A673 (cell line): Measurements from ENCODE around the gene KDM5A. TPM values are rescaled to one million over a fixed set of nuclear protein-coding genes. Genes with fewer than 3 reads are reported as not detected.

Experiments
- BruUV-seq: library from RNA; stranded (reverse); fragments of 400-500 nt; replicated peaks from 2 replicates; lab custom pipeline; 2021; lab: Mats Ljungman, UMichigan
- CTCF ChIA-PET: fragments of 300-600 bp; sonication (Branson Sonifier 250); formaldehyde crosslinking; loops from one replicate; lab custom pipeline; 2022; ENCODE audit warnings: antibody characterized with exemption; lab: Charles Lee
- POLR2A ChIA-PET: fragments of 300-600 bp; sonication (Branson Sonifier 250); formaldehyde crosslinking; loops from one replicate; lab custom pipeline; 2022; ENCODE audit warnings: antibody characterized with exemption; ENCODE audit not compliant: low non-redundant PET; lab: Charles Lee
- DNase-seq: peaks from one replicate; pipeline ENCODE4 v3.0.0-alpha.2; 2015; ENCODE audit warnings: low spot score
- H3K27ac ChIP-seq: fragments of 200-600 bp; sonication (generic); 2 replicates; pipeline ENCODE4 v1.5.1; 2016; ENCODE audit warnings: mixed run types, low read depth, mild to moderate bottlenecking, mixed read lengths, antibody characterized with exemption, low read length; ENCODE audit not compliant: poor library complexity, severe bottlenecking
- H3K27me3 ChIP-seq: fragments of 200-600 bp; sonication (generic); replicated peaks from 2 replicates; pipeline ENCODE4 v1.6.1; 2017; ENCODE audit warnings: mixed run types, low read depth, mild to moderate bottlenecking, mixed read lengths, antibody characterized with exemption, low read length; ENCODE audit not compliant: insufficient read depth, poor library complexity
- H3K36me3 ChIP-seq: fragments of 200-600 bp; sonication (generic); 2 replicates; pipeline ENCODE4 v1.6.1; 2016; ENCODE audit warnings: mixed run types, mild to moderate bottlenecking, mixed read lengths, antibody characterized with exemption, low read length; ENCODE audit not compliant: insufficient read depth, poor library complexity, severe bottlenecking
- H3K4me1 ChIP-seq: fragments of 200-600 bp; sonication (generic); 2 replicates; pipeline ENCODE4 v1.6.1; 2017; ENCODE audit warnings: mixed run types, mild to moderate bottlenecking, mixed read lengths, antibody characterized with exemption, low read length; ENCODE audit not compliant: insufficient read depth, poor library complexity, severe bottlenecking
- H3K4me3 ChIP-seq: fragments of 200-600 bp; sonication (generic); 2 replicates; pipeline ENCODE4 v1.5.1; 2016; ENCODE audit warnings: low read depth, mixed run types, mild to moderate bottlenecking, mixed read lengths, low read length; ENCODE audit not compliant: poor library complexity, severe bottlenecking
- H3K9me3 ChIP-seq: fragments of 200-600 bp; sonication (generic); 2 replicates; pipeline ENCODE4 v1.6.1; 2016; ENCODE audit warnings: mixed run types, low read depth, mild to moderate bottlenecking, mixed read lengths, antibody characterized with exemption, low read length; ENCODE audit not compliant: poor library complexity, severe bottlenecking
- EZH2 ChIP-seq: fragments of 200-600 bp; sonication (generic); IDR thresholded peaks from 2 replicates; pipeline ENCODE4 v1.6.1; 2017; ENCODE audit warnings: borderline replicate concordance, low read depth, mild to moderate bottlenecking, mixed read lengths, antibody characterized with exemption, low read length; ENCODE audit not compliant: poor library complexity, severe bottlenecking
- intact Hi-C: fragments of 100-400 bp; cut with micrococcal nuclease; formaldehyde crosslinking; loops from one replicate; pipeline ENCODE4 v1.10.0; 2022; ENCODE audit not compliant: unreplicated experiment
- total RNA-seq: library from RNA; stranded (reverse); gene quantifications from 2 replicates; pipeline ENCODE4 v1.2.3, GENCODE V29; 2021
- TF ChIP-seq, protein P1 (sequence below): fragments of 300-800, 200-600 bp; sonication (generic); conservative IDR thresholded peaks from 2 replicates; pipeline ENCODE4 v1.5.1; 2017; ENCODE audit warnings: low read depth, mild to moderate bottlenecking, antibody characterized with exemption, low read length, moderate library complexity, mixed read lengths

KDM5A gene
- total RNA-seq, 1 experiment from 2014 or later = 68.8 TPM

GRCh38 chr12:264269-264668 lies 124.9 kb downstream of the KDM5A start:
- intact Hi-C loops = no loop called here
- POLR2A ChIA-PET = no interaction called here
- DNase-seq = no peak
- no peak for TF ChIP-seq EZH2
- TF ChIP-seq, protein P1, sequence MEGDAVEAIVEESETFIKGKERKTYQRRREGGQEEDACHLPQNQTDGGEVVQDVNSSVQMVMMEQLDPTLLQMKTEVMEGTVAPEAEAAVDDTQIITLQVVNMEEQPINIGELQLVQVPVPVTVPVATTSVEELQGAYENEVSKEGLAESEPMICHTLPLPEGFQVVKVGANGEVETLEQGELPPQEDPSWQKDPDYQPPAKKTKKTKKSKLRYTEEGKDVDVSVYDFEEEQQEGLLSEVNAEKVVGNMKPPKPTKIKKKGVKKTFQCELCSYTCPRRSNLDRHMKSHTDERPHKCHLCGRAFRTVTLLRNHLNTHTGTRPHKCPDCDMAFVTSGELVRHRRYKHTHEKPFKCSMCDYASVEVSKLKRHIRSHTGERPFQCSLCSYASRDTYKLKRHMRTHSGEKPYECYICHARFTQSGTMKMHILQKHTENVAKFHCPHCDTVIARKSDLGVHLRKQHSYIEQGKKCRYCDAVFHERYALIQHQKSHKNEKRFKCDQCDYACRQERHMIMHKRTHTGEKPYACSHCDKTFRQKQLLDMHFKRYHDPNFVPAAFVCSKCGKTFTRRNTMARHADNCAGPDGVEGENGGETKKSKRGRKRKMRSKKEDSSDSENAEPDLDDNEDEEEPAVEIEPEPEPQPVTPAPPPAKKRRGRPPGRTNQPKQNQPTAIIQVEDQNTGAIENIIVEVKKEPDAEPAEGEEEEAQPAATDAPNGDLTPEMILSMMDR = no peak
- Histone ChIP-seq H3K4me3 (no peak overlapping the region), H3K27me3 (peaks cover 10% of the 10 kb centered on the region), H3K27ac (no peak overlapping the region), H3K9me3 (no peaks in the 10 kb centered on the region), H3K4me1 (no peaks in the 10 kb centered on the region), H3K36me3 (no peaks in the 10 kb centered on the region)
- CTCF ChIA-PET = no interaction called here
- BruUV-seq = no TSS peak

GRCh38 chr12:263574-263973 lies 125.5 kb downstream of the KDM5A start:
- Histone ChIP-seq H3K4me3 (no peak overlapping the region), H3K27me3 (peaks cover 10% of the 10 kb centered on the region), H3K4me1 (no peaks in the 10 kb centered on the region), H3K9me3 (no peaks in the 10 kb centered on the region), H3K36me3 (no peaks in the 10 kb centered on the region), H3K27ac (no peak overlapping the region)
- intact Hi-C loops = no loop called here
- DNase-seq = no peak
- POLR2A ChIA-PET = no interaction called here
- CTCF ChIA-PET = no interaction called here
- no TSS peak for BruUV-seq
- TF ChIP-seq, protein P1 = no peak
- no peak for TF ChIP-seq EZH2

- DNase-seq = no peak
Observed at GRCh38 chr12:262817-263216, 126.3 kb downstream of the KDM5A start, which contains the start of gene SLC6A13. SLC6A13 (minus strand) TSS chr12:262836; CDS start chr12:260052, 2,784 bp downstream.

More at GRCh38 chr12:262817-263216, 126.3 kb downstream of the KDM5A start, which contains the start of gene SLC6A13:
- Histone ChIP-seq H3K4me3 (no peak within 1 kb of the TSS), H3K27ac (no peak within 1 kb of the TSS), H3K36me3 (no peaks in the 10 kb centered on the region), H3K4me1 (no peaks in the 10 kb centered on the region), H3K9me3 (no peaks in the 10 kb centered on the region), H3K27me3 (peaks cover 10% of the 10 kb centered on the region)
- TF ChIP-seq EZH2 = no peak
- TF ChIP-seq, protein P1 = no peak
- BruUV-seq = no TSS peak
- CTCF ChIA-PET = no interaction called here
- intact Hi-C loops = no loop called here
- POLR2A ChIA-PET = no interaction called here
